Measurements from ENCODE around the gene VAPA. TPM values are rescaled to one million over a fixed set of nuclear protein-coding genes. Genes with fewer than 3 reads are reported as not detected.

Gene VAPA
- total and polyA plus RNA-seq, 7 experiments from 2014 or later, result 109 to 278 (median 164) TPM

- H3K36me3 ChIP-seq (ENCODE audit: control insufficient read depth in 2 of 3, insufficient read depth in 3 of 3, low read length in 3 of 3), result peaks cover 25 to 52% (median 30%) of the 10 kb centered on the region in 3 experiments
- ATAC-seq, result no peak
- peaks cover 7 to 57% (median 23%) of the 10 kb centered on the region in 5 donors for H3K36me3 Mint-ChIP-seq
Observed at GRCh38 chr18:9949315-9949714, 35.5 kb downstream of the VAPA start.

GRCh38 chr18:9949861-9950260 is 36.0 kb downstream of the VAPA start:
- Mint-ChIP-seq H3K4me1 (peaks cover 2 to 17% (median 9%) of the 10 kb centered on the region in 7 donors), H3K27ac (no peak overlapping the region), H3K4me3 (no peak overlapping the region), H3K9me3 (no peaks in the 10 kb centered on the region), H3K36me3 (peaks cover 7 to 55% (median 23%) of the 10 kb centered on the region in 5 donors), H3K27me3 (no peaks in the 10 kb centered on the region)
- no peaks in the 10 kb centered on the region for H3K9me3 ChIP-seq (ENCODE audit: control insufficient read depth in 2 of 3, low read length in 3 of 3)
- H3K27me3 ChIP-seq (ENCODE audit: control insufficient read depth in 2 of 2, insufficient read depth in 2 of 2, low read length in 2 of 2), result no peaks in the 10 kb centered on the region
- no peak for DNase-seq
- ChIA-PET CTCF (no interaction called here), POLR2A (interaction anchor here (1.1 kb wide), 1 partner anchor 34 kb away, joined by 6 read pairs; no protein-coding TSS in a partner anchor)
- H3K4me3 ChIP-seq (ENCODE audit: low read length), result no peak overlapping the region
- ATAC-seq, result no peak
- intact Hi-C loops (cut with micrococcal nuclease), result loop anchor here (2.0 kb wide), 1 partner anchor 35 kb away; the partner anchor contains the start of gene VAPA (in 2 of the 2)
- peaks cover 21 to 55% (median 31%) of the 10 kb centered on the region in 3 experiments for H3K36me3 ChIP-seq (ENCODE audit: control insufficient read depth in 2 of 3, insufficient read depth in 3 of 3, low read length in 3 of 3)
- H3K27ac ChIP-seq (ENCODE audit: low read depth, low read length), result no peak overlapping the region
- H3K4me1 ChIP-seq (ENCODE audit: control insufficient read depth in 2 of 2, insufficient read depth in 2 of 2, low read length in 2 of 2), result no peaks in the 10 kb centered on the region

More at GRCh38 chr18:9949315-9949714, 35.5 kb downstream of the VAPA start:
- intact Hi-C loops (cut with micrococcal nuclease), result no loop called here
- H3K27ac Mint-ChIP-seq, result no peak overlapping the region
- no peaks in the 10 kb centered on the region for H3K9me3 Mint-ChIP-seq
- no peak overlapping the region for H3K4me3 ChIP-seq (ENCODE audit: low read length)
- H3K4me3 Mint-ChIP-seq, result no peak overlapping the region
- H3K4me1 Mint-ChIP-seq, result peaks cover 2 to 17% (median 9%) of the 10 kb centered on the region in 7 donors
- ChIA-PET POLR2A (interaction anchor here (1.1 kb wide), 1 partner anchor 34 kb away, joined by 6 read pairs; no protein-coding TSS in a partner anchor), CTCF (interaction anchor here (0.7 kb wide), 1 partner anchor 23 kb away, joined by 3 read pairs; no protein-coding TSS in a partner anchor)
- no peak overlapping the region for H3K27ac ChIP-seq (ENCODE audit: low read depth, low read length)
- no peaks in the 10 kb centered on the region for H3K27me3 ChIP-seq (ENCODE audit: control insufficient read depth in 2 of 2, insufficient read depth in 2 of 2, low read length in 2 of 2)
- H3K9me3 ChIP-seq (ENCODE audit: control insufficient read depth in 2 of 3, low read length in 3 of 3), result no peaks in the 10 kb centered on the region
- no peaks in the 10 kb centered on the region for H3K27me3 Mint-ChIP-seq
- H3K4me1 ChIP-seq (ENCODE audit: control insufficient read depth in 2 of 2, insufficient read depth in 2 of 2, low read length in 2 of 2), result no peaks in the 10 kb centered on the region
- DNase-seq, result no peak

GRCh38 chr18:9950289-9951016 is 36.6 kb downstream of the VAPA start:
- Histone ChIP-seq H3K27ac (ENCODE audit: low read depth, low read length) (no peak overlapping the region), H3K4me1 (ENCODE audit: control insufficient read depth in 2 of 2, insufficient read depth in 2 of 2, low read length in 2 of 2) (no peaks in the 10 kb centered on the region), H3K4me3 (ENCODE audit: low read length) (no peak overlapping the region), H3K27me3 (ENCODE audit: control insufficient read depth in 2 of 2, insufficient read depth in 2 of 2, low read length in 2 of 2) (no peaks in the 10 kb centered on the region), H3K36me3 (ENCODE audit: control insufficient read depth in 2 of 3, insufficient read depth in 3 of 3, low read length in 3 of 3) (peaks cover 19 to 52% (median 31%) of the 10 kb centered on the region in 3 experiments), H3K9me3 (ENCODE audit: control insufficient read depth in 2 of 3, low read length in 3 of 3) (no peaks in the 10 kb centered on the region)
- intact Hi-C loops (cut with micrococcal nuclease), result loop anchor here (2.0 kb wide), 1 partner anchor 36 kb away; the partner anchor contains the start of gene VAPA (in 2 of the 2)
- Mint-ChIP-seq H3K27ac (peak overlapping the region in 1 of 9 donors; percentile 76), H3K4me3 (no peak overlapping the region), H3K4me1 (peaks cover 2 to 17% (median 9%) of the 10 kb centered on the region in 7 donors), H3K9me3 (no peaks in the 10 kb centered on the region), H3K36me3 (peaks cover 7 to 53% (median 23%) of the 10 kb centered on the region in 5 donors), H3K27me3 (no peaks in the 10 kb centered on the region)
- ChIA-PET CTCF (no interaction called here), POLR2A (no interaction called here)
- ATAC-seq (peak; percentile 34), DNase-seq (no peak)

- ATAC-seq, result peak; percentile 76
- CTCF ChIA-PET, result no interaction called here
- DNase-seq, result peak in 4 of 9 donors; percentile 8 to 30 (median 24)
- Histone ChIP-seq H3K27ac (ENCODE audit: low read depth, low read length) (no peak overlapping the region), H3K4me3 (ENCODE audit: low read length) (no peak overlapping the region), H3K9me3 (ENCODE audit: control insufficient read depth in 2 of 3, low read length in 3 of 3) (no peaks in the 10 kb centered on the region), H3K36me3 (ENCODE audit: control insufficient read depth in 2 of 3, insufficient read depth in 3 of 3, low read length in 3 of 3) (peaks cover 14 to 44% (median 31%) of the 10 kb centered on the region in 3 experiments), H3K4me1 (ENCODE audit: control insufficient read depth in 2 of 2, insufficient read depth in 2 of 2, low read length in 2 of 2) (no peaks in the 10 kb centered on the region), H3K27me3 (ENCODE audit: control insufficient read depth in 2 of 2, insufficient read depth in 2 of 2, low read length in 2 of 2) (no peaks in the 10 kb centered on the region)
- Mint-ChIP-seq H3K36me3 (peaks cover 7 to 52% (median 18%) of the 10 kb centered on the region in 5 donors), H3K27me3 (no peaks in the 10 kb centered on the region), H3K4me3 (no peak overlapping the region), H3K4me1 (peaks cover 2 to 17% (median 10%) of the 10 kb centered on the region in 7 donors), H3K27ac (peak overlapping the region in 5 of 9 donors; percentile 14 to 79 (median 57)), H3K9me3 (no peaks in the 10 kb centered on the region)
- POLR2A ChIA-PET, result no interaction called here
- intact Hi-C loops (cut with micrococcal nuclease), result loop anchor here (2.0 kb wide), 1 partner anchor 36 kb away; the partner anchor contains the start of gene VAPA (in 2 of the 2)
Observed at GRCh38 chr18:9951022-9951859, 37.4 kb downstream of the VAPA start.

- Histone ChIP-seq H3K4me3 (ENCODE audit: low read length) (no peak overlapping the region), H3K36me3 (ENCODE audit: control insufficient read depth in 2 of 3, insufficient read depth in 3 of 3, low read length in 3 of 3) (peaks cover 10 to 37% (median 23%) of the 10 kb centered on the region in 3 experiments), H3K27me3 (ENCODE audit: control insufficient read depth in 2 of 2, insufficient read depth in 2 of 2, low read length in 2 of 2) (no peaks in the 10 kb centered on the region), H3K4me1 (ENCODE audit: control insufficient read depth in 2 of 2, insufficient read depth in 2 of 2, low read length in 2 of 2) (no peaks in the 10 kb centered on the region), H3K9me3 (ENCODE audit: control insufficient read depth in 2 of 3, low read length in 3 of 3) (no peaks in the 10 kb centered on the region), H3K27ac (ENCODE audit: low read depth, low read length) (no peak overlapping the region)
- no peaks in the 10 kb centered on the region for H3K27me3 Mint-ChIP-seq
- ChIA-PET CTCF (interaction anchor here (0.5 kb wide), 1 partner anchor 48 kb away, joined by 3 read pairs; no protein-coding TSS in a partner anchor), POLR2A (interaction anchor here (1.1 kb wide), 1 partner anchor 39 kb away, joined by 4 read pairs; the partner anchor contains the start of gene VAPA)
- H3K9me3 Mint-ChIP-seq, result no peaks in the 10 kb centered on the region
- H3K27ac Mint-ChIP-seq, result peak overlapping the region in 1 of 9 donors; percentile 14
- intact Hi-C loops (cut with micrococcal nuclease), result loop anchor here in 1 of 2 donors (2.0 kb wide), 1 partner anchor 340 kb away; no protein-coding TSS in a partner anchor
- DNase-seq (no peak), ATAC-seq (no peak)
- H3K36me3 Mint-ChIP-seq, result peaks cover 7 to 42% (median 15%) of the 10 kb centered on the region in 5 donors
- peaks cover 2 to 17% (median 12%) of the 10 kb centered on the region in 7 donors for H3K4me1 Mint-ChIP-seq
- H3K4me3 Mint-ChIP-seq, result no peak overlapping the region
Observed at GRCh38 chr18:9952633-9953416, 39.0 kb downstream of the VAPA start.
